Lower leg skin (tissue), 3 donors: ENCODE measurements around the gene TDRD7.

Experiments used
- CTCF ChIP-seq, 3 donors: fragments of 450-650 bp; IDR thresholded peaks; one replicate each; pipeline ENCODE4 v1.5.1; 2016; ENCODE audit warnings: antibody characterized with exemption in 3 of 3, mild to moderate bottlenecking in 3 of 3, moderate library complexity in 2 of 3
- POLR2A ChIP-seq, 2 donors: fragments of 450-650 bp; IDR thresholded peaks; one replicate each; pipeline ENCODE4 v1.6.1; 2016 to 2017; ENCODE audit warnings: antibody characterized with exemption in 2 of 2, mild to moderate bottlenecking in 1 of 2, moderate library complexity in 1 of 2

DNA sequence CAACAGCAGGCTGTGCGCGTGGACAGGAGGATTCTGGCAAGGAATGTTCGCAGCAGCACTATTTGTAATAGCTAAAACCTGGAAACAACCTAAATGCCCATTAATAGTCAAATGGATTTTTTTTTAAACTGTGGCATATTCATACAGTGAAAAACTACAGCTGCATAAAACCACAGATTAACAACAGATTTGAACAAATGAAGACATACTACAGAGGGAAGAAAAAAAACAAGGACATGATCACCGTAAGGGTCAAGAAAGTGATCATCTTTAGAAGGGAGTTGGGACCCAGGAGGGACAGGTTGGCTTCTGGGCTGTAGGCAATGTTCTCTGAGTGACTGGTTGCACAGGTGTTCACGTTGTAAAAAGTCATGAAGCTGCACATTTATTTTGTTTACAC lies 88.4 kb downstream of the TDRD7 start:
- TF ChIP-seq CTCF (IDR thresholded peaks at IDR 0.05) (no peak), POLR2A (IDR thresholded peaks at IDR 0.05) (no peak)
